H9 (cell line): Measurements from ENCODE around the gene TENM4. TPM values are rescaled to one million over a fixed set of nuclear protein-coding genes. Genes with fewer than 3 reads are reported as not detected.

Experiments used
- DNase-seq: peaks from one replicate; pipeline ENCODE4 v3.0.0-alpha.2; 2017
- H2AFZ ChIP-seq: one replicate; pipeline ENCODE4 v1.6.1; 2013; ENCODE audit warnings: mild to moderate bottlenecking, low read length, control low read depth, moderate library complexity
- H2AK5ac ChIP-seq: 2 replicates; pipeline ENCODE4 v1.6.1; 2013; ENCODE audit warnings: low read length, control low read depth, mixed read lengths; ENCODE audit not compliant: insufficient read length
- H2BK120ac ChIP-seq: one replicate; pipeline ENCODE4 v1.6.1; 2013; ENCODE audit warnings: low read depth, mild to moderate bottlenecking, low read length, control low read depth, inconsistent platforms; ENCODE audit not compliant: poor library complexity, severe bottlenecking
- H2BK12ac ChIP-seq: 2 replicates; pipeline ENCODE4 v1.6.1; 2013; ENCODE audit warnings: low read length, control low read depth, mixed read lengths, low read depth; ENCODE audit not compliant: insufficient read length
- H2BK15ac ChIP-seq: 2 replicates; pipeline ENCODE4 v1.6.1; 2013; ENCODE audit warnings: low read depth, low read length, control low read depth
- H2BK20ac ChIP-seq: one replicate; pipeline ENCODE4 v1.6.1; 2013; ENCODE audit warnings: low read depth, mild to moderate bottlenecking, low read length, control low read depth, inconsistent platforms; ENCODE audit not compliant: poor library complexity, severe bottlenecking
- H2BK5ac ChIP-seq: 2 replicates; pipeline ENCODE4 v1.6.1; 2013; ENCODE audit warnings: low read length, control low read depth, mixed read lengths; ENCODE audit not compliant: insufficient read length
- H3K14ac ChIP-seq: 2 replicates; pipeline ENCODE4 v1.6.1; 2013; ENCODE audit warnings: low read length, control low read depth; ENCODE audit not compliant: insufficient read depth
- H3K18ac ChIP-seq: 2 replicates; pipeline ENCODE4 v1.6.1; 2013; ENCODE audit warnings: low read depth, mild to moderate bottlenecking, mixed read lengths, low read length, control low read depth; ENCODE audit not compliant: insufficient read length
- H3K23ac ChIP-seq: 2 replicates; pipeline ENCODE4 v1.6.1; 2013; ENCODE audit warnings: low read length, control low read depth, mixed read lengths, low read depth; ENCODE audit not compliant: insufficient read length
- H3K23me2 ChIP-seq: 2 replicates; pipeline ENCODE4 v1.6.1; 2013; ENCODE audit warnings: low read depth, mild to moderate bottlenecking, mixed read lengths, low read length, control low read depth; ENCODE audit not compliant: insufficient read length, poor library complexity, severe bottlenecking
- H3K27ac ChIP-seq: 2 replicates; pipeline ENCODE4 v1.5.1; 2013; ENCODE audit warnings: low read length, control low read depth, mixed read lengths, low read depth; ENCODE audit not compliant: insufficient read length
- H3K27me3 ChIP-seq: 2 replicates; pipeline ENCODE4 v1.6.1; 2013; ENCODE audit warnings: low read length, control low read depth, inconsistent platforms; ENCODE audit not compliant: insufficient read depth
- H3K4ac ChIP-seq: 2 replicates; pipeline ENCODE4 v1.6.1; 2013; ENCODE audit warnings: low read depth, mild to moderate bottlenecking, control low read depth, inconsistent platforms, low read length, moderate library complexity
- H3K4me1 ChIP-seq: 2 replicates; pipeline ENCODE4 v1.6.1; 2013; ENCODE audit warnings: low read length, control low read depth, inconsistent platforms; ENCODE audit not compliant: insufficient read depth
- H3K4me2 ChIP-seq: 2 replicates; pipeline ENCODE4 v1.6.1; 2013; ENCODE audit warnings: low read length, control low read depth, mixed read lengths; ENCODE audit not compliant: insufficient read length, insufficient read depth
- H3K56ac ChIP-seq: 2 replicates; pipeline ENCODE4 v1.6.1; 2013; ENCODE audit warnings: low read depth, mild to moderate bottlenecking, mixed read lengths, low read length, control low read depth; ENCODE audit not compliant: insufficient read length
- H3K79me1 ChIP-seq: 2 replicates; pipeline ENCODE4 v1.6.1; 2013; ENCODE audit warnings: low read depth, mild to moderate bottlenecking, moderate library complexity, low read length, control low read depth, inconsistent platforms; ENCODE audit not compliant: insufficient read depth, poor library complexity, severe bottlenecking
- H3K79me2 ChIP-seq: 2 replicates; pipeline ENCODE4 v1.6.1; 2013; ENCODE audit warnings: low read length, control low read depth, inconsistent platforms; ENCODE audit not compliant: insufficient read depth
- H3K9ac ChIP-seq: 2 replicates; pipeline ENCODE4 v1.6.1; 2013; ENCODE audit warnings: low read length, control low read depth, mixed read lengths; ENCODE audit not compliant: insufficient read length; ENCODE audit errors: extremely low read depth
- H3K9me3 ChIP-seq: one replicate; pipeline ENCODE4 v1.6.1; 2013; ENCODE audit warnings: low read depth, low read length, inconsistent platforms; ENCODE audit not compliant: control insufficient read depth
- H3T11ph ChIP-seq: one replicate; pipeline ENCODE4 v1.6.1; 2013; ENCODE audit warnings: mild to moderate bottlenecking, low read length, control low read depth, inconsistent platforms
- H4K20me1 ChIP-seq: one replicate; pipeline ENCODE4 v1.6.1; 2013; ENCODE audit not compliant: control insufficient read depth, insufficient read length, insufficient read depth
- H4K5ac ChIP-seq: 2 replicates; pipeline ENCODE4 v1.6.1; 2013; ENCODE audit warnings: low read depth, mild to moderate bottlenecking, mixed read lengths, low read length, control low read depth; ENCODE audit not compliant: insufficient read length
- H4K8ac ChIP-seq: replicated peaks from 2 replicates; pipeline ENCODE4 v1.6.1; 2013; ENCODE audit warnings: low read length, control low read depth, mixed read lengths, low read depth; ENCODE audit not compliant: insufficient read length
- H4K91ac ChIP-seq: 2 replicates; pipeline ENCODE4 v1.6.1; 2013; ENCODE audit warnings: low read depth, mild to moderate bottlenecking, moderate library complexity, mixed read lengths, low read length, control low read depth; ENCODE audit not compliant: insufficient read length
- H3K27ac Mint-ChIP-seq, 3 experiments: 2 replicates in 2 of 3; 3 replicates in 1 of 3; pipeline ENCODE4 v1.8.0; 2020 to 2021; ENCODE audit warnings: mixed read lengths in 3 of 3, mild to moderate bottlenecking in 1 of 3, moderate library complexity in 1 of 3
- H3K27me3 Mint-ChIP-seq: 2 replicates; pipeline ENCODE4 v1.8.0; 2021; ENCODE audit warnings: low read depth, mild to moderate bottlenecking, moderate library complexity, mixed read lengths
- H3K36me3 Mint-ChIP-seq, 3 experiments: 2 replicates in 2 of 3; 3 replicates in 1 of 3; pipeline ENCODE4 v1.8.0; 2020 to 2021; ENCODE audit warnings: low read depth in 3 of 3, mixed read lengths in 3 of 3; ENCODE audit not compliant: insufficient read depth in 1 of 3
- H3K4me1 Mint-ChIP-seq, 2 experiments: 2 replicates each; pipeline ENCODE4 v1.8.0; 2020; ENCODE audit warnings: mixed read lengths in 2 of 2
- H3K4me3 Mint-ChIP-seq, 2 experiments: 2 replicates in 1 of 2; 3 replicates in 1 of 2; pipeline ENCODE4 v1.8.0; 2020 to 2021; ENCODE audit warnings: mild to moderate bottlenecking in 2 of 2, mixed read lengths in 2 of 2, moderate library complexity in 1 of 2
- H3K9me3 Mint-ChIP-seq, 2 experiments: 2 replicates in 1 of 2; 3 replicates in 1 of 2; pipeline ENCODE4 v1.8.0; 2020; ENCODE audit warnings: mild to moderate bottlenecking in 2 of 2, mixed read lengths in 2 of 2, moderate library complexity in 1 of 2
- WGBS: extraction: QIAGEN DNeasy Blood & Tissue Kit; methylation state at CpG from one replicate; pipeline ENCODE4 v1.1.7; 2013; ENCODE audit warnings: missing lambda C conversion rate, low lambda C conversion rate, mixed read lengths; ENCODE audit not compliant: insufficient read length; ENCODE audit errors: extremely low coverage; 5-methylcytosine and 5-hydroxymethylcytosine counted together
- total RNA-seq: library from RNA; stranded (reverse); gene quantifications from 2 replicates; pipeline ENCODE4 v1.2.1, GENCODE V29; 2021
- TF ChIP-seq, protein P1 (sequence below): fragments of 200-600 bp; sonication (generic); conservative IDR thresholded peaks from 3 replicates; pipeline ENCODE4 v1.8.0; 2021; ENCODE audit warnings: antibody characterized with exemption, mild to moderate bottlenecking

The TENM4 gene
- total RNA-seq, 1 experiment from 2014 or later = 4.6 TPM

- H3K4ac ChIP-seq = no peak overlapping the region
- WGBS = no CpG with 5 or more reads among the region's 3 CpGs
- H3K23me2 ChIP-seq = no peaks in the 10 kb centered on the region
- no peak overlapping the region for H3K4me3 Mint-ChIP-seq
- H3K4me2 ChIP-seq = no peak overlapping the region
- no peaks in the 10 kb centered on the region for H3K79me1 ChIP-seq
- H3K9me3 Mint-ChIP-seq = no peaks in the 10 kb centered on the region; a peak in 1 of 5 replicates
- no peak overlapping the region for H2AFZ ChIP-seq
- H3K27me3 ChIP-seq = no peaks in the 10 kb centered on the region; the same call in 1 of the 2 replicates
- no peak overlapping the region for H3K56ac ChIP-seq
- H4K5ac ChIP-seq = no peak overlapping the region
- DNase-seq = no peak
- H3K4me1 ChIP-seq = peaks cover 3% of the 10 kb centered on the region; the same call in 1 of the 2 replicates
- H2BK15ac ChIP-seq = no peak overlapping the region
- peaks cover 15 to 24% of the 10 kb centered on the region in 2 experiments for H3K4me1 Mint-ChIP-seq
- TF ChIP-seq, protein P1, sequence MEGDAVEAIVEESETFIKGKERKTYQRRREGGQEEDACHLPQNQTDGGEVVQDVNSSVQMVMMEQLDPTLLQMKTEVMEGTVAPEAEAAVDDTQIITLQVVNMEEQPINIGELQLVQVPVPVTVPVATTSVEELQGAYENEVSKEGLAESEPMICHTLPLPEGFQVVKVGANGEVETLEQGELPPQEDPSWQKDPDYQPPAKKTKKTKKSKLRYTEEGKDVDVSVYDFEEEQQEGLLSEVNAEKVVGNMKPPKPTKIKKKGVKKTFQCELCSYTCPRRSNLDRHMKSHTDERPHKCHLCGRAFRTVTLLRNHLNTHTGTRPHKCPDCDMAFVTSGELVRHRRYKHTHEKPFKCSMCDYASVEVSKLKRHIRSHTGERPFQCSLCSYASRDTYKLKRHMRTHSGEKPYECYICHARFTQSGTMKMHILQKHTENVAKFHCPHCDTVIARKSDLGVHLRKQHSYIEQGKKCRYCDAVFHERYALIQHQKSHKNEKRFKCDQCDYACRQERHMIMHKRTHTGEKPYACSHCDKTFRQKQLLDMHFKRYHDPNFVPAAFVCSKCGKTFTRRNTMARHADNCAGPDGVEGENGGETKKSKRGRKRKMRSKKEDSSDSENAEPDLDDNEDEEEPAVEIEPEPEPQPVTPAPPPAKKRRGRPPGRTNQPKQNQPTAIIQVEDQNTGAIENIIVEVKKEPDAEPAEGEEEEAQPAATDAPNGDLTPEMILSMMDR = no peak
- H3K9me3 ChIP-seq = no peaks in the 10 kb centered on the region
- H3K27ac Mint-ChIP-seq = no peak overlapping the region
- H3K18ac ChIP-seq = no peak overlapping the region
- no peak overlapping the region for H3K27ac ChIP-seq
- H2BK20ac ChIP-seq = no peak overlapping the region
- no peak overlapping the region for H3K14ac ChIP-seq
- H3K9ac ChIP-seq = no peak overlapping the region
- H3T11ph ChIP-seq = no peak overlapping the region
- H2BK12ac ChIP-seq = no peak overlapping the region
- no peak overlapping the region for H4K8ac ChIP-seq
- H2BK120ac ChIP-seq = no peak overlapping the region
- H3K23ac ChIP-seq = no peak overlapping the region
- no peaks in the 10 kb centered on the region for H3K79me2 ChIP-seq
- no peak overlapping the region for H2BK5ac ChIP-seq
- no peaks in the 10 kb centered on the region for H3K36me3 Mint-ChIP-seq
- H2AK5ac ChIP-seq = no peak overlapping the region
- H4K20me1 ChIP-seq = no peaks in the 10 kb centered on the region
- H3K27me3 Mint-ChIP-seq = peaks cover 6% of the 10 kb centered on the region; the same call in 1 of the 2 replicates
- H4K91ac ChIP-seq = no peak overlapping the region
Measured at GRCh38 chr11:79335681-79336080, 105.1 kb downstream of the TENM4 start.
